PC-3 (cell line): ENCODE measurements around the gene TIMM17B. TPM values are rescaled to one million over a fixed set of nuclear protein-coding genes. Genes with fewer than 3 reads are reported as not detected.
A peak's percentile ranks its signal among the peaks of the same experiment; 100 is the strongest.

ENCODE experiments used
- ATAC-seq: fragments of 200-7000 bp; cut with Tn5 transposase; 2 replicates; pipeline ENCODE4 v1.9.1; 2020; ENCODE audit warnings: mild to moderate bottlenecking, moderate library complexity
- BruUV-seq: library from RNA; stranded (reverse); fragments of 400-500 nt; replicated peaks from 2 replicates; lab custom pipeline; 2021; lab: Mats Ljungman, UMichigan
- CTCF ChIA-PET: fragments of 300-600 bp; sonication (Branson Sonifier 250); formaldehyde crosslinking; loops from one replicate; lab custom pipeline; 2022; ENCODE audit warnings: antibody characterized with exemption; lab: Charles Lee
- POLR2A ChIA-PET: fragments of 300-600 bp; sonication (Branson Sonifier 250); formaldehyde crosslinking; loops from one replicate; lab custom pipeline; 2022; ENCODE audit warnings: antibody characterized with exemption; ENCODE audit not compliant: unreplicated experiment; lab: Charles Lee
- DNase-seq: peaks from one replicate; pipeline ENCODE4 v3.0.0-alpha.2; 2015
- H2AFZ ChIP-seq: fragments of 300-600 bp; sonication (generic); 2 replicates; pipeline ENCODE4 v1.6.0; 2016; ENCODE audit warnings: antibody characterized with exemption, low read length
- H3F3A ChIP-seq: fragments of 300-600 bp; sonication (generic); one replicate; pipeline ENCODE4 v1.6.0; 2017; ENCODE audit warnings: antibody characterized with exemption, low read length, control low read depth, mild to moderate bottlenecking; ENCODE audit not compliant: unreplicated experiment
- H3K27ac ChIP-seq: fragments of 300-600 bp; sonication (generic); 2 replicates; pipeline ENCODE4 v1.5.1; 2016; ENCODE audit warnings: mild to moderate bottlenecking, low read length
- H3K27me3 ChIP-seq: fragments of 300-600 bp; sonication (generic); 2 replicates; pipeline ENCODE4 v1.6.1; 2016; ENCODE audit warnings: low read length, mixed read lengths
- H3K36me3 ChIP-seq: fragments of 300-600 bp; sonication (generic); 2 replicates; pipeline ENCODE4 v1.6.1; 2016; ENCODE audit warnings: low read depth, mixed run types, low read length, mixed read lengths
- H3K4me1 ChIP-seq: fragments of 300-600 bp; sonication (generic); 2 replicates; pipeline ENCODE4 v1.5.1; 2016; ENCODE audit warnings: low read length; ENCODE audit not compliant: insufficient read depth
- H3K4me2 ChIP-seq: fragments of 300-600 bp; sonication (generic); 2 replicates; pipeline ENCODE4 v1.6.0; 2016; ENCODE audit warnings: low read length
- H3K4me3 ChIP-seq: fragments of 300-600 bp; sonication (generic); 2 replicates; pipeline ENCODE4 v1.5.1; 2016; ENCODE audit warnings: mild to moderate bottlenecking, low read length, mixed read lengths
- H3K79me2 ChIP-seq: fragments of 300-600 bp; sonication (generic); 2 replicates; pipeline ENCODE4 v1.6.1; 2017; ENCODE audit warnings: low read length, mixed read lengths
- H3K9ac ChIP-seq: fragments of 300-600 bp; sonication (generic); 2 replicates; pipeline ENCODE4 v1.6.0; 2016; ENCODE audit warnings: mild to moderate bottlenecking, low read length
- H3K9me2 ChIP-seq: fragments of 300-600 bp; sonication (generic); replicated peaks from 2 replicates; pipeline ENCODE4 v1.6.1; 2016; ENCODE audit warnings: mixed run types, low read length, mixed read lengths
- H3K9me3 ChIP-seq: fragments of 300-600 bp; sonication (generic); 2 replicates; pipeline ENCODE4 v1.6.1; 2016; ENCODE audit warnings: low read length, mixed read lengths
- H4K20me1 ChIP-seq: fragments of 300-600 bp; sonication (generic); 2 replicates; pipeline ENCODE4 v1.6.1; 2016; ENCODE audit warnings: low read length, mixed read lengths
- CTCF ChIP-seq: fragments of 300-600 bp; sonication (generic); conservative IDR thresholded peaks from 2 replicates; pipeline ENCODE4 v1.5.1; 2017; ENCODE audit warnings: antibody characterized with exemption, low read depth, mild to moderate bottlenecking, low read length
- EZH2 ChIP-seq: fragments of 300-600 bp; sonication (generic); IDR thresholded peaks from one replicate; pipeline ENCODE4 v1.6.1; 2017; ENCODE audit warnings: antibody characterized with exemption, mild to moderate bottlenecking, low read length; ENCODE audit not compliant: unreplicated experiment
- EZH2phosphoT487 ChIP-seq: fragments of 300-600 bp; sonication (generic); IDR thresholded peaks from 2 replicates; pipeline ENCODE4 v1.6.1; 2018; ENCODE audit warnings: mild to moderate bottlenecking, antibody characterized with exemption, low read length, borderline replicate concordance
- intact Hi-C: fragments of 100-400 bp; cut with micrococcal nuclease; formaldehyde crosslinking; loops from 2 replicates; pipeline ENCODE4 v1.9.0; 2023
- total RNA-seq: library from RNA; depleted of rRNA; stranded (reverse); fragments of >200 nt; gene quantifications from 2 replicates; pipeline ENCODE4 v1.2.3, GENCODE V29; 2014

The TIMM17B gene
- total RNA-seq, 1 experiment from 2014 or later: 101 TPM

GRCh38 chrX:48896611-48897011 lies 957 bp downstream of the TIMM17B start:
- Histone ChIP-seq H3K79me2 (peaks cover 60% of the 10 kb centered on the region), H3K4me3 (peak overlapping the region; percentile 92), H3F3A (no peaks in the 10 kb centered on the region), H4K20me1 (no peaks in the 10 kb centered on the region), H3K9me2 (no peaks in the 10 kb centered on the region), H3K9ac (peak overlapping the region; percentile 98), H3K36me3 (peaks cover under 1% of the 10 kb centered on the region; the same call in 1 of the 2 replicates), H3K4me2 (peak overlapping the region; percentile 93), H3K4me1 (peaks cover 21% of the 10 kb centered on the region), H2AFZ (peak overlapping the region; percentile 91), H3K27ac (peak overlapping the region; percentile 91), H3K9me3 (no peaks in the 10 kb centered on the region), H3K27me3 (no peaks in the 10 kb centered on the region)
- CTCF ChIA-PET: no interaction called here
- ATAC-seq (no peak), DNase-seq (no peak)
- POLR2A ChIA-PET: no interaction called here
- intact Hi-C loops: loop anchor here (2.0 to 5.0 kb wide), 2 partner anchors 14 to 146 kb away; partner anchors contain the start of genes SLC35A2 and TFE3
- no TSS peak for BruUV-seq
- no peak for TF ChIP-seq CTCF
- no peak for TF ChIP-seq EZH2phosphoT487
- TF ChIP-seq EZH2: no peak

GRCh38 chrX:48894891-48895290 lies 2.7 kb downstream of the TIMM17B start:
- CTCF ChIA-PET: no interaction called here
- H4K20me1 ChIP-seq: no peaks in the 10 kb centered on the region
- TF ChIP-seq EZH2phosphoT487: no peak
- TF ChIP-seq CTCF: no peak
- no peak for TF ChIP-seq EZH2
- no peaks in the 10 kb centered on the region for H3K9me2 ChIP-seq
- H3K4me3 ChIP-seq: no peak overlapping the region
- no TSS peak for BruUV-seq
- peaks cover 47% of the 10 kb centered on the region for H3K79me2 ChIP-seq
- peaks cover 26% of the 10 kb centered on the region for H3K4me1 ChIP-seq
- H3K36me3 ChIP-seq: no peaks in the 10 kb centered on the region; the same call in 1 of the 2 replicates
- intact Hi-C loops: loop anchor here (5.0 kb wide), 1 partner anchor 147 kb away; the partner anchor contains the start of gene TFE3
- DNase-seq (no peak), ATAC-seq (no peak)
- no peak overlapping the region for H3K4me2 ChIP-seq
- no peaks in the 10 kb centered on the region for H3K9me3 ChIP-seq
- no peaks in the 10 kb centered on the region for H3K27me3 ChIP-seq
- no peak overlapping the region for H3K9ac ChIP-seq
- no peak overlapping the region for H2AFZ ChIP-seq
- no peak overlapping the region for H3K27ac ChIP-seq
- POLR2A ChIA-PET: no interaction called here
- H3F3A ChIP-seq: no peaks in the 10 kb centered on the region

GRCh38 chrX:48893556-48894348 lies 3.8 kb downstream of the TIMM17B start:
- intact Hi-C loops: no loop called here
- POLR2A ChIA-PET: no interaction called here

More at GRCh38 chrX:48893556-48894348, 3.8 kb downstream of the TIMM17B start:
- Histone ChIP-seq H2AFZ (no peak overlapping the region), H3K27ac (no peak overlapping the region), H3K4me2 (no peak overlapping the region), H3K9me2 (no peaks in the 10 kb centered on the region), H4K20me1 (no peaks in the 10 kb centered on the region), H3K9ac (no peak overlapping the region), H3F3A (no peaks in the 10 kb centered on the region), H3K27me3 (no peaks in the 10 kb centered on the region), H3K9me3 (no peaks in the 10 kb centered on the region), H3K4me1 (peaks cover 15% of the 10 kb centered on the region; the same call in 1 of the 2 replicates), H3K36me3 (no peaks in the 10 kb centered on the region; the same call in 1 of the 2 replicates), H3K4me3 (no peak overlapping the region), H3K79me2 (peaks cover 36% of the 10 kb centered on the region)
- CTCF ChIA-PET: interaction anchor here (0.7 kb wide), 1 partner anchor 245 kb away, joined by 3 read pairs; no protein-coding TSS in a partner anchor
- DNase-seq: no peak
- TF ChIP-seq CTCF (no peak), EZH2phosphoT487 (no peak), EZH2 (no peak)
- no TSS peak for BruUV-seq
- no peak for ATAC-seq
